K562 (cell line): ENCODE data around the gene AAK1. TPM values are rescaled to one million over a fixed set of nuclear protein-coding genes. Genes with fewer than 3 reads are reported as not detected.

Experiments
- CC2D1A ChIP-seq: fragments of 450-650 bp; IDR thresholded peaks from 2 replicates; pipeline ENCODE4 v1.6.1; 2017; ENCODE audit warnings: mild to moderate bottlenecking
- HDAC3 ChIP-seq: fragments of 450-650 bp; IDR thresholded peaks from 2 replicates; pipeline ENCODE4 v1.6.1; 2018; ENCODE audit warnings: borderline replicate concordance, mild to moderate bottlenecking, moderate library complexity; ENCODE audit not compliant: partially characterized antibody
- MYC ChIP-seq, 2 experiments: fragments of 250-450 bp in 1 of 2; sonication (Bioruptor Pico) in 1 of 2; IDR thresholded peaks; 2 replicates each; pipeline versions ENCODE4 v1.5.1 to v1.6.1; 2012 to 2021; ENCODE audit warnings: low read depth in 2 of 2, borderline replicate concordance in 1 of 2, improper control_type of control experiment in 1 of 2, low read length in 1 of 2, mild to moderate bottlenecking in 1 of 2, moderate library complexity in 1 of 2
- RCOR1 ChIP-seq, 2 experiments: IDR thresholded peaks; 2 replicates each; pipeline ENCODE4 v1.6.1; 2012; ENCODE audit warnings: low read depth in 2 of 2, low read length in 2 of 2, borderline replicate concordance in 1 of 2, improper control_type of control experiment in 1 of 2
- polyA plus RNA-seq, 8 experiments: library from polyadenylated mRNA; depleted of rRNA in 4 of 8; stranded (reverse) in 5 of 8; unstranded in 3 of 8; fragments of >200 nt; fragmentation: Nextera tagmentation in 2 of 8; fragmentation: Illumina TruSeq in 1 of 8; extraction: Ambion mirVana in 2 of 8; extraction: Trizol in 1 of 8; gene quantifications; 2 replicates each; pipeline versions ENCODE4 v1.2.1 to v1.2.3, GENCODE V29; 2011 to 2014; ENCODE audit warnings: inconsistent platforms in 1 of 8, missing spikeins in 1 of 8
- total RNA-seq, 7 experiments: library from RNA; depleted of rRNA in 6 of 7; stranded (reverse); fragments of >200 nt in 6 of 7; fragmentation: Illumina TruSeq in 2 of 7; extraction: Trizol in 2 of 7; gene quantifications; 2 replicates each; pipeline versions ENCODE4 v1.2.1 to v1.2.3, GENCODE V29; 2011 to 2021; ENCODE audit warnings: low replicate concordance in 1 of 7
- TF ChIP-seq, protein P1 (sequence below): fragments of 450-650 bp; formaldehyde crosslinking; IDR thresholded peaks from 2 replicates; pipeline ENCODE4 v1.4.0; 2020; ENCODE audit warnings: mild to moderate bottlenecking
- TF ChIP-seq, protein P2 (sequence below): sonication (generic); formaldehyde crosslinking; IDR thresholded peaks from 2 replicates; pipeline ENCODE4 v1.5.0; 2020; ENCODE audit warnings: missing genetic modification reagents
- TF ChIP-seq, protein P3 (sequence below): fragments of 250-450 bp; sonication (Bioruptor Pico); IDR thresholded peaks from 2 replicates; pipeline ENCODE4 v1.8.0; 2021; ENCODE audit warnings: borderline replicate concordance, mild to moderate bottlenecking, moderate library complexity; ENCODE audit not compliant: poor library complexity, severe bottlenecking
- TF ChIP-seq, protein P4 (sequence below): fragments of 450-650 bp; formaldehyde crosslinking; IDR thresholded peaks from 2 replicates; pipeline ENCODE4 v1.4.0; 2020; ENCODE audit warnings: mild to moderate bottlenecking, moderate library complexity
- TF ChIP-seq, protein P5 (sequence below): fragments of 450-650 bp; conservative IDR thresholded peaks from 2 replicates; pipeline ENCODE4 v1.6.1; 2016; ENCODE audit warnings: missing genetic modification characterization, low read depth, mild to moderate bottlenecking, missing compliant biosample characterization, moderate library complexity

Gene AAK1
- total and polyA plus RNA-seq, 9 of the 15 experiments (the other 6 are each of a cell fraction or from before 2014, with no cell fraction given): 0.89 to 17.1 (median 6.0) TPM

DNA sequence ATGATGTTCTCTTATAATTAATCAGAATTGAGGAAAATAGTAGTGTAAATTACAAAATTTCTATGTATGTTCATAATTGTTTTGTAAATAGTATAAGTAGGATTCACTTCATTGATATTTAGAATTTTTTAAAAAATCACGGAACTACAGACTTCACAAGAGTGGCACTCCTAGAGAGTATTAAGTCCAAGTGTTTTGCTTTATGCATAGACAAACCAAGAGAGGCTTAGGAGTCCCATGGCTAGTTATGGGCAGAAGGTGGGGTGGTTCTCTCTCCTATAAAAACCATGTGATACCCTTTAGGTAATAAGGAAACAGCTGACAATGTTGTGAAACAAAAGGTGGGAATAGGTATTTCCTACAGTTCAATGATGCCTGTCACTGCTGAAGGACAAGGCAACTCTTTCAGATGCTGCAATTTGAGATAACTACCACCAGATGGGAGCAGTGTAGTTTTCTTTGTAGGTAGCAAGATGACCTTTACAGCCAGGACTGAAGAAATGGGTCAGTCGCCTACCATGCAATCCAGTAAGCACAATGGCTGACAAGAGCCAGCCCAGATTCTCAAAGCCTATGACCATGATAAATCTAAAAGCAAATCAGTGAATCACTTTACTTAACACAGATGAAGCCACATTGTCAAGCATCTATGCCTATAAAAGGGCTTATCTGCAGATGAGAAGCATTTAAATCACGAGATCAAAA lies 83.9 kb downstream of the AAK1 start (continued):
- TF ChIP-seq RCOR1 (IDR thresholded peaks at IDR 0.05; ENCODE audit: borderline replicate concordance in 1 of 2, low read depth in 2 of 2, low read length in 2 of 2) (peak in 1 of 2 experiments; percentile 61; a peak in 1 of 4 replicates), HDAC3 (no peak), CC2D1A (peak; percentile 83), MYC (IDR thresholded peaks at IDR 0.05; ENCODE audit: low read depth, low read length) (0 out of 2 replicates have a peak, but pooled peaks have one; percentile 18), MYC (CRISPR knock-in tag; IDR thresholded peaks at IDR 0.05; ENCODE audit: borderline replicate concordance, low read depth) (no peak)
- TF ChIP-seq, protein P1, sequence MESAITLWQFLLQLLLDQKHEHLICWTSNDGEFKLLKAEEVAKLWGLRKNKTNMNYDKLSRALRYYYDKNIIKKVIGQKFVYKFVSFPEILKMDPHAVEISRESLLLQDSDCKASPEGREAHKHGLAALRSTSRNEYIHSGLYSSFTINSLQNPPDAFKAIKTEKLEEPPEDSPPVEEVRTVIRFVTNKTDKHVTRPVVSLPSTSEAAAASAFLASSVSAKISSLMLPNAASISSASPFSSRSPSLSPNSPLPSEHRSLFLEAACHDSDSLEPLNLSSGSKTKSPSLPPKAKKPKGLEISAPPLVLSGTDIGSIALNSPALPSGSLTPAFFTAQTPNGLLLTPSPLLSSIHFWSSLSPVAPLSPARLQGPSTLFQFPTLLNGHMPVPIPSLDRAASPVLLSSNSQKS: no peak
- TF ChIP-seq, protein P2, sequence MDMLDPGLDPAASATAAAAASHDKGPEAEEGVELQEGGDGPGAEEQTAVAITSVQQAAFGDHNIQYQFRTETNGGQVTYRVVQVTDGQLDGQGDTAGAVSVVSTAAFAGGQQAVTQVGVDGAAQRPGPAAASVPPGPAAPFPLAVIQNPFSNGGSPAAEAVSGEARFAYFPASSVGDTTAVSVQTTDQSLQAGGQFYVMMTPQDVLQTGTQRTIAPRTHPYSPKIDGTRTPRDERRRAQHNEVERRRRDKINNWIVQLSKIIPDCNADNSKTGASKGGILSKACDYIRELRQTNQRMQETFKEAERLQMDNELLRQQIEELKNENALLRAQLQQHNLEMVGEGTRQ (CRISPR knock-in tag): no peak
- TF ChIP-seq, protein P3, sequence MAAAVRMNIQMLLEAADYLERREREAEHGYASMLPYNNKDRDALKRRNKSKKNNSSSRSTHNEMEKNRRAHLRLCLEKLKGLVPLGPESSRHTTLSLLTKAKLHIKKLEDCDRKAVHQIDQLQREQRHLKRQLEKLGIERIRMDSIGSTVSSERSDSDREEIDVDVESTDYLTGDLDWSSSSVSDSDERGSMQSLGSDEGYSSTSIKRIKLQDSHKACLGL (CRISPR knock-in tag): no peak
- TF ChIP-seq, protein P4, sequence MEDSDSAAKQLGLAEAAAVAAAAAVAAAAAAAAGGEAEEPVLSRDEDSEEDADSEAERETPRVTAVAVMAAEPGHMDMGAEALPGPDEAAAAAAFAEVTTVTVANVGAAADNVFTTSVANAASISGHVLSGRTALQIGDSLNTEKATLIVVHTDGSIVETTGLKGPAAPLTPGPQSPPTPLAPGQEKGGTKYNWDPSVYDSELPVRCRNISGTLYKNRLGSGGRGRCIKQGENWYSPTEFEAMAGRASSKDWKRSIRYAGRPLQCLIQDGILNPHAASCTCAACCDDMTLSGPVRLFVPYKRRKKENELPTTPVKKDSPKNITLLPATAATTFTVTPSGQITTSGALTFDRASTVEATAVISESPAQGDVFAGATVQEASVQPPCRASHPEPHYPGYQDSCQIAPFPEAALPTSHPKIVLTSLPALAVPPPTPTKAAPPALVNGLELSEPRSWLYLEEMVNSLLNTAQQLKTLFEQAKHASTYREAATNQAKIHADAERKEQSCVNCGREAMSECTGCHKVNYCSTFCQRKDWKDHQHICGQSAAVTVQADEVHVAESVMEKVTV (CRISPR knock-in tag): peak; percentile 88
- TF ChIP-seq, protein P5, sequence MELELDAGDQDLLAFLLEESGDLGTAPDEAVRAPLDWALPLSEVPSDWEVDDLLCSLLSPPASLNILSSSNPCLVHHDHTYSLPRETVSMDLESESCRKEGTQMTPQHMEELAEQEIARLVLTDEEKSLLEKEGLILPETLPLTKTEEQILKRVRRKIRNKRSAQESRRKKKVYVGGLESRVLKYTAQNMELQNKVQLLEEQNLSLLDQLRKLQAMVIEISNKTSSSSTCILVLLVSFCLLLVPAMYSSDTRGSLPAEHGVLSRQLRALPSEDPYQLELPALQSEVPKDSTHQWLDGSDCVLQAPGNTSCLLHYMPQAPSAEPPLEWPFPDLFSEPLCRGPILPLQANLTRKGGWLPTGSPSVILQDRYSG (tag): no peak
